Measurements from ENCODE around the gene COX19. TPM values are rescaled to one million over a fixed set of nuclear protein-coding genes. Genes with fewer than 3 reads are reported as not detected.

The COX19 gene
- total and polyA plus RNA-seq, 2 of the 13 experiments (the other 11 are each of a cell fraction or from before 2014, with no cell fraction given): 11.5 to 21.7 TPM

GRCh38 chr7:953547-954327, 21.6 kb downstream of the COX19 start (continued):
- TF ChIP-seq GATAD1 (CRISPR knock-in tag; IDR thresholded peaks at IDR 0.05) (no peak), ZNF674 (CRISPR knock-in tag; IDR thresholded peaks at IDR 0.05; ENCODE audit: low read depth) (no peak), ZNF34 (CRISPR knock-in tag; IDR thresholded peaks at IDR 0.05; ENCODE audit: borderline replicate concordance) (no peak), ZFP41 (CRISPR knock-in tag; IDR thresholded peaks at IDR 0.05; ENCODE audit: borderline replicate concordance) (no peak), ETS1 (CRISPR knock-in tag; IDR thresholded peaks at IDR 0.05) (no peak), ZNF589 (CRISPR knock-in tag; conservative IDR thresholded peaks at IDR 0.05) (0 out of 2 replicates have a peak, but pooled peaks have one; percentile 51), ZNF451 (CRISPR knock-in tag; IDR thresholded peaks at IDR 0.05) (0 out of 2 replicates have a peak, but pooled peaks have one; percentile 61), FOXJ3 (CRISPR knock-in tag; IDR thresholded peaks at IDR 0.05; ENCODE audit: borderline replicate concordance) (no peak), ZNF644 (CRISPR knock-in tag; IDR thresholded peaks at IDR 0.05; ENCODE audit: low read depth) (no peak), ZNF350 (CRISPR knock-in tag; IDR thresholded peaks at IDR 0.05; ENCODE audit: borderline replicate concordance, low read depth) (no peak), POLR2AphosphoS5 (IDR thresholded peaks at IDR 0.05; ENCODE audit: low read depth, low read length) (no peak), ZBTB3 (CRISPR knock-in tag; IDR thresholded peaks at IDR 0.05; ENCODE audit: borderline replicate concordance, low read depth) (no peak), FOXO1 (CRISPR knock-in tag; IDR thresholded peaks at IDR 0.05) (no peak), NCOA5 (CRISPR knock-in tag; IDR thresholded peaks at IDR 0.05) (no peak), ZNF414 (CRISPR knock-in tag; IDR thresholded peaks at IDR 0.05) (no peak), TCF7L2 (IDR thresholded peaks at IDR 0.05; ENCODE audit: low read depth, low read length) (no peak), ZNF614 (CRISPR knock-in tag; IDR thresholded peaks at IDR 0.05; ENCODE audit: borderline replicate concordance) (no peak), ZNF737 (CRISPR knock-in tag; IDR thresholded peaks at IDR 0.05; ENCODE audit: borderline replicate concordance) (no peak), ZNF431 (CRISPR knock-in tag; IDR thresholded peaks at IDR 0.05; ENCODE audit: borderline replicate concordance, low read depth) (no peak), ARNTL (CRISPR knock-in tag; IDR thresholded peaks at IDR 0.05) (no peak), SRSF9 (IDR thresholded peaks at IDR 0.05; ENCODE audit: borderline replicate concordance, insufficient read depth, low read depth, low read length, poor library complexity, severe bottlenecking) (no peak), YEATS4 (CRISPR knock-in tag; IDR thresholded peaks at IDR 0.05; ENCODE audit: borderline replicate concordance) (0 out of 2 replicates have a peak, but pooled peaks have one; percentile 18), GPN1 (CRISPR knock-in tag; IDR thresholded peaks at IDR 0.05; ENCODE audit: borderline replicate concordance) (no peak), ATF6 (CRISPR knock-in tag; conservative IDR thresholded peaks at IDR 0.05) (no peak), ZNF768 (CRISPR knock-in tag; IDR thresholded peaks at IDR 0.05) (peak; percentile 29; the same call in 1 of the 2 replicates), ZBTB42 (CRISPR knock-in tag; IDR thresholded peaks at IDR 0.05) (no peak)
